ENCODE results near the gene KCNH5. TPM values are rescaled to one million over a fixed set of nuclear protein-coding genes. Genes with fewer than 3 reads are reported as not detected.

KCNH5 gene
- polyA plus RNA-seq, 2 of the 4 experiments (the other 2 are of a cell fraction) = 0.01 TPM; not detected in 1

DNA sequence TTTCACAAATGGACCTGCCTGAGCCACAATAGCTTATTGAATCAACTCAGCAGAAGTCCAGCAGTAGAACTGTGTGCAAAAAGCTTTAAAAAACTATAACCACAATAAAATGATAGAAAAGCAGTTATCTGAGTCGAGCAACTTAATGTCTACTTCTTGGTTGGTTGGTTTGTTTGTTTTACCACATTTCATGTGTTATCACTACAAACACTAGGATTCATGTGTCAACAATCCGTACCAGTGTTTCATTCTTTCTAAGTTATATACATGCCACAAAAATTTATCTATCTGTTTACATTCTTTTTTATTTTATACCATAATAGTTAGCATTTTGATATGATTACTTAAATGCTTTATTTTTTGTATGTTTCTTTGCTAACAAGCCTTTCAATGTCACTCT lies 339.0 kb downstream of the KCNH5 start:
- WGBS (ENCODE audit: missing lambda C conversion rate) = 3% methylated on average over 2 of the region's 2 CpGs
- FAIRE-seq (no peak), DNase-seq (ENCODE audit: low read depth in 1 of 2, low spot score in 1 of 2) (no peak), ATAC-seq (no peak; a peak in 1 of 6 replicates)
- POLR2A ChIA-PET = no interaction called here
- no peak overlapping the region for H3K4me3 ChIP-seq
- H3K9me3 ChIP-seq = no peaks in the 10 kb centered on the region
- CTCF ChIA-PET = interaction anchor here (1.0 kb wide), 1 partner anchor 9 kb away, joined by 4 read pairs; no protein-coding TSS in a partner anchor
- H3K4me1 ChIP-seq = peaks cover 12% of the 10 kb centered on the region
- peak overlapping the region; percentile 24; the same call in 2 of the 3 replicates for H3K4me2 ChIP-seq
- H3K27ac ChIP-seq = no peak overlapping the region
- TF ChIP-seq PHF8 (IDR thresholded peaks at IDR 0.05; ENCODE audit: borderline replicate concordance, low read depth) (no peak), CEBPB (IDR thresholded peaks at IDR 0.05) (no peak), RARB (CRISPR knock-in tag; IDR thresholded peaks at IDR 0.05) (no peak), JUN (IDR thresholded peaks at IDR 0.05) (no peak), GATA3 (IDR thresholded peaks at IDR 0.05; ENCODE audit: borderline replicate concordance) (peak; percentile 55), EHMT2 (IDR thresholded peaks at IDR 0.05; ENCODE audit: low read depth) (no peak), RFX5 (IDR thresholded peaks at IDR 0.05) (no peak), FOSL2 (IDR thresholded peaks at IDR 0.05) (no peak), FOSL2 (CRISPR knock-in tag; IDR thresholded peaks at IDR 0.05) (0 out of 2 replicates have a peak, but pooled peaks have one; percentile 3)
- TF ChIP-seq, protein P1, sequence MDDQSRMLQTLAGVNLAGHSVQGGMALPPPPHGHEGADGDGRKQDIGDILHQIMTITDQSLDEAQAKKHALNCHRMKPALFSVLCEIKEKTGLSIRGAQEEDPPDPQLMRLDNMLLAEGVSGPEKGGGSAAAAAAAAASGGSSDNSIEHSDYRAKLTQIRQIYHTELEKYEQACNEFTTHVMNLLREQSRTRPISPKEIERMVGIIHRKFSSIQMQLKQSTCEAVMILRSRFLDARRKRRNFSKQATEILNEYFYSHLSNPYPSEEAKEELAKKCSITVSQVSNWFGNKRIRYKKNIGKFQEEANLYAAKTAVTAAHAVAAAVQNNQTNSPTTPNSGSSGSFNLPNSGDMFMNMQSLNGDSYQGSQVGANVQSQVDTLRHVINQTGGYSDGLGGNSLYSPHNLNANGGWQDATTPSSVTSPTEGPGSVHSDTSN (IDR thresholded peaks at IDR 0.05) = no peak
- TF ChIP-seq, protein P2, sequence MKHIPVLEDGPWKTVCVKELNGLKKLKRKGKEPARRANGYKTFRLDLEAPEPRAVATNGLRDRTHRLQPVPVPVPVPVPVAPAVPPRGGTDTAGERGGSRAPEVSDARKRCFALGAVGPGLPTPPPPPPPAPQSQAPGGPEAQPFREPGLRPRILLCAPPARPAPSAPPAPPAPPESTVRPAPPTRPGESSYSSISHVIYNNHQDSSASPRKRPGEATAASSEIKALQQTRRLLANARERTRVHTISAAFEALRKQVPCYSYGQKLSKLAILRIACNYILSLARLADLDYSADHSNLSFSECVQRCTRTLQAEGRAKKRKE (CRISPR knock-in tag; IDR thresholded peaks at IDR 0.05; ENCODE audit: low read depth) = no peak
- TF ChIP-seq, protein P3, sequence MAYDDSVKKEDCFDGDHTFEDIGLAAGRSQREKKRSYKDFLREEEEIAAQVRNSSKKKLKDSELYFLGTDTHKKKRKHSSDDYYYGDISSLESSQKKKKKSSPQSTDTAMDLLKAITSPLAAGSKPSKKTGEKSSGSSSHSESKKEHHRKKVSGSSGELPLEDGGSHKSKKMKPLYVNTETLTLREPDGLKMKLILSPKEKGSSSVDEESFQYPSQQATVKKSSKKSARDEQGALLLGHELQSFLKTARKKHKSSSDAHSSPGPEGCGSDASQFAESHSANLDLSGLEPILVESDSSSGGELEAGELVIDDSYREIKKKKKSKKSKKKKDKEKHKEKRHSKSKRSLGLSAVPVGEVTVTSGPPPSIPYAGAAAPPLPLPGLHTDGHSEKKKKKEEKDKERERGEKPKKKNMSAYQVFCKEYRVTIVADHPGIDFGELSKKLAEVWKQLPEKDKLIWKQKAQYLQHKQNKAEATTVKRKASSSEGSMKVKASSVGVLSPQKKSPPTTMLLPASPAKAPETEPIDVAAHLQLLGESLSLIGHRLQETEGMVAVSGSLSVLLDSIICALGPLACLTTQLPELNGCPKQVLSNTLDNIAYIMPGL (CRISPR knock-in tag; IDR thresholded peaks at IDR 0.05; ENCODE audit: borderline replicate concordance) = no peak
- TF ChIP-seq, protein P4, sequence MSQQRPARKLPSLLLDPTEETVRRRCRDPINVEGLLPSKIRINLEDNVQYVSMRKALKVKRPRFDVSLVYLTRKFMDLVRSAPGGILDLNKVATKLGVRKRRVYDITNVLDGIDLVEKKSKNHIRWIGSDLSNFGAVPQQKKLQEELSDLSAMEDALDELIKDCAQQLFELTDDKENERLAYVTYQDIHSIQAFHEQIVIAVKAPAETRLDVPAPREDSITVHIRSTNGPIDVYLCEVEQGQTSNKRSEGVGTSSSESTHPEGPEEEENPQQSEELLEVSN (IDR thresholded peaks at IDR 0.05; ENCODE audit: borderline replicate concordance, low read depth) = no peak

DNA sequence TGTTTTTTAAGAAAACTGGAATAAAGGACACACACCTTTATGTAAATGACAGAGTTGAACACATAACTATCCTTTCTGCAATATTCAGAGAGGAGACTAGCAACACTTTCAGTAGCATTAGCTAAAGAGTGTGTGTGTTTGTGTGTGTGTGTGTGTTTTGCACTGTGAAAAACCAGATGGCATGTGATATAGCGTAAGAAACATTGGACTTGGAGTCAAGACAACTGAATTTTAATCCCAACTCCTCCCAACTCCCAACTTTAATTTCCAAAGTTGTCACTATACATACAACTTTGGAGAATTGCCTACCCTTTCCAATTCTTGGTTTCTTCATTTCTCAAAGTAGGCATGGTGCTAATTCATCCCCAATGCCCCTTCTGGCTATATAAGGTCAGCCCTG lies 347.8 kb downstream of the KCNH5 start:
- CTCF ChIA-PET = interaction anchor here (1.4 kb wide), 1 partner anchor 8 kb away, joined by 4 read pairs; no protein-coding TSS in a partner anchor
- POLR2A ChIA-PET = no interaction called here
- ATAC-seq (no peak), DNase-seq (ENCODE audit: low read depth in 1 of 2, low spot score in 1 of 2) (no peak), FAIRE-seq (no peak)
- Histone ChIP-seq H3K9me3 (no peaks in the 10 kb centered on the region), H3K4me3 (no peak overlapping the region), H3K27ac (0 out of 6 replicates have a peak overlapping the region, but pooled peaks of 1 of the 2 experiments have one; percentile 3), H3K4me2 (no peak overlapping the region), H3K4me1 (peaks cover 33% of the 10 kb centered on the region)
- no peak for TF ChIP-seq SREBF2 (IDR thresholded peaks at IDR 0.05)
- TF ChIP-seq, protein P5, sequence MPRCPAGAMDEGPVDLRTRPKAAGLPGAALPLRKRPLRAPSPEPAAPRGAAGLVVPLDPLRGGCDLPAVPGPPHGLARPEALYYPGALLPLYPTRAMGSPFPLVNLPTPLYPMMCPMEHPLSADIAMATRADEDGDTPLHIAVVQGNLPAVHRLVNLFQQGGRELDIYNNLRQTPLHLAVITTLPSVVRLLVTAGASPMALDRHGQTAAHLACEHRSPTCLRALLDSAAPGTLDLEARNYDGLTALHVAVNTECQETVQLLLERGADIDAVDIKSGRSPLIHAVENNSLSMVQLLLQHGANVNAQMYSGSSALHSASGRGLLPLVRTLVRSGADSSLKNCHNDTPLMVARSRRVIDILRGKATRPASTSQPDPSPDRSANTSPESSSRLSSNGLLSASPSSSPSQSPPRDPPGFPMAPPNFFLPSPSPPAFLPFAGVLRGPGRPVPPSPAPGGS (IDR thresholded peaks at IDR 0.05) = no peak
- no peak for TF ChIP-seq SMC3 (IDR thresholded peaks at IDR 0.05)
- TF ChIP-seq, protein P1 (IDR thresholded peaks at IDR 0.05) = no peak
- 90% methylated on average over 1 of the region's 1 CpG for WGBS (ENCODE audit: missing lambda C conversion rate)

All from A549 (cell line).